ENCODE data around the gene DDAH1. TPM values are rescaled to one million over a fixed set of nuclear protein-coding genes. Genes with fewer than 3 reads are reported as not detected.

The DDAH1 gene
- total and polyA plus RNA-seq, 2 of the 8 experiments (the other 6 are each of a cell fraction or from before 2014, with no cell fraction given): 22.8 to 54.5 TPM

- no peak overlapping the region for H3K4me2 ChIP-seq (ENCODE audit: insufficient read depth in 1 of 2, low read depth in 2 of 2, low read length in 2 of 2)
- H3K4me3 ChIP-seq (ENCODE audit: extremely low read depth in 1 of 4, insufficient read depth in 2 of 4, low read depth in 3 of 4, low read length in 4 of 4): no peak overlapping the region
- H4K20me1 ChIP-seq (replicated peaks in 1 of 2; ENCODE audit: control insufficient read depth in 1 of 2, insufficient read depth in 2 of 2, low read length in 2 of 2): no peaks in the 10 kb centered on the region
- H3K27me3 ChIP-seq (replicated peaks in 1 of 4; ENCODE audit: control insufficient read depth in 3 of 4, extremely low read depth in 1 of 4, insufficient read depth in 3 of 4, low read length in 3 of 4): no peaks in the 10 kb centered on the region
- TF ChIP-seq BCL11A (IDR thresholded peaks at IDR 0.05; ENCODE audit: low read depth in 2 of 2, low read length in 2 of 2) (no peak), FOSL1 (IDR thresholded peaks at IDR 0.05; ENCODE audit: insufficient read depth, low read depth, low read length) (no peak)
- H2AK5ac ChIP-seq (ENCODE audit: low read depth, low read length): no peak overlapping the region
- no peak overlapping the region for H2BK5ac ChIP-seq (ENCODE audit: low read depth, low read length)
- WGBS, 2 experiments (ENCODE audit: extremely low coverage in 1 of 2, insufficient coverage in 1 of 2, insufficient read length in 1 of 2, insufficient replicate concordance in 2 of 2, low coverage in 1 of 2, low lambda C conversion rate in 2 of 2, missing lambda C conversion rate in 1 of 2): 85% methylated on average over 11 of the region's 11 CpGs; no CpG with 5 or more reads in 1 of the 2 experiments
- no peak overlapping the region for H2BK20ac ChIP-seq (ENCODE audit: low read length)
- H3K18ac ChIP-seq (ENCODE audit: extremely low read depth, low read length): no peak overlapping the region
- H2AFZ ChIP-seq (ENCODE audit: low read length): no peak overlapping the region
- H3K4ac ChIP-seq (replicated peaks; ENCODE audit: insufficient read length, low read depth, low read length): no peak overlapping the region
- H2BK120ac ChIP-seq (replicated peaks; ENCODE audit: low read depth, low read length): no peak overlapping the region
- no peak overlapping the region for H3K23ac ChIP-seq (ENCODE audit: insufficient read length)
- ChIA-PET CTCF (ENCODE audit: partially characterized antibody) (interaction anchor here (0.7 to 5.8 kb wide), 5 partner anchors 10 to 394 kb away, joined by 3 to 25 read pairs (median 5); no protein-coding TSS in a partner anchor), POLR2A (ENCODE audit: partially characterized antibody) (no interaction called here)
- no peak overlapping the region for H3K9ac ChIP-seq (replicated peaks in 1 of 4; ENCODE audit: extremely low read depth in 1 of 4, low read depth in 3 of 4, low read length in 3 of 4)
- no peak overlapping the region for H4K91ac ChIP-seq (replicated peaks; ENCODE audit: insufficient read length, low read length)
- no peak overlapping the region; the same call in 1 of the 2 replicates for H4K8ac ChIP-seq (ENCODE audit: extremely low read depth, insufficient read depth, low read length)
- no peak overlapping the region for H3K56ac ChIP-seq (replicated peaks; ENCODE audit: insufficient read length, low read depth, low read length)
- H4K5ac ChIP-seq (ENCODE audit: insufficient read length, low read depth, low read length): no peak overlapping the region
- no peak for FAIRE-seq
- no peaks in the 10 kb centered on the region for H3K36me3 ChIP-seq (ENCODE audit: control insufficient read depth in 2 of 4, insufficient read depth in 4 of 4, low read length in 3 of 4)
- H3K79me1 ChIP-seq (ENCODE audit: low read depth, low read length): no peaks in the 10 kb centered on the region
- H3K14ac ChIP-seq (ENCODE audit: insufficient read length): no peak overlapping the region
- no peak overlapping the region for H3K27ac ChIP-seq (ENCODE audit: low read depth, low read length)
- no peak overlapping the region for H2BK15ac ChIP-seq (ENCODE audit: low read length)
- DNase-seq (ENCODE audit: low read depth in 1 of 2, low spot score in 2 of 2): no peak
- H3K79me2 ChIP-seq (ENCODE audit: control insufficient read depth in 1 of 2, insufficient read depth in 2 of 2, low read length in 2 of 2): no peaks in the 10 kb centered on the region
- H3K23me2 ChIP-seq (ENCODE audit: low read depth, low read length): no peaks in the 10 kb centered on the region
- peaks cover 0 to 2% (median 0%) of the 10 kb centered on the region in 4 experiments; a peak in 1 of 7 replicates for H3K4me1 ChIP-seq (replicated peaks in 1 of 4; ENCODE audit: control insufficient read depth in 3 of 4, insufficient read depth in 4 of 4, low read length in 3 of 4)
- no peak overlapping the region for H2BK12ac ChIP-seq (ENCODE audit: low read depth, low read length)
- no peaks in the 10 kb centered on the region for H3K9me3 ChIP-seq (ENCODE audit: insufficient read depth in 2 of 2, low read depth in 1 of 2, low read length in 1 of 2)
These were observed 166.9 kb downstream of the DDAH1 start for GRCh38 chr1:85297855-85298629.
